ENCODE results near the gene DDX17.

GRCh38 chr22:38464992-38465672 is 41.0 kb downstream of the DDX17 start:
- no peak for TF ChIP-seq GATA2 (IDR thresholded peaks at IDR 0.05; ENCODE audit: low read depth, low read length)
- no peak for TF ChIP-seq GATA3 (IDR thresholded peaks at IDR 0.05; ENCODE audit: low read depth, low read length)

Measured in SH-SY5Y (cell line).